NCI-H2196 (cell line): ENCODE results near the gene MAPK4.
"Not testable (repeated sequence)": the region's sequence is repeated elsewhere in the genome, so short reads cannot be mapped to it uniquely, and the experiment has no call there.

Source experiments
- DNase-seq: peaks from one replicate; lab custom pipeline; 2025; ENCODE audit not compliant: unreplicated experiment; lab: John Stamatoyannopoulos, UW

MAPK4 gene

GRCh38 chr18:50573679-50574078 lies 13.8 kb downstream of the MAPK4 start:
- DNase-seq: no peak

- DNase-seq: no peak
Observed at GRCh38 chr18:50578030-50578429, 18.1 kb downstream of the MAPK4 start.

- no peak for DNase-seq
Observed at GRCh38 chr18:50578651-50579050, 18.8 kb downstream of the MAPK4 start.

- no peak for DNase-seq
Observed at GRCh38 chr18:50579061-50579774, 19.3 kb downstream of the MAPK4 start.

- DNase-seq: no peak
Observed at GRCh38 chr18:50581517-50581916, 21.6 kb downstream of the MAPK4 start.

GRCh38 chr18:50582500-50582899 lies 22.6 kb downstream of the MAPK4 start:
- no peak for DNase-seq

- DNase-seq: no peak
Observed at GRCh38 chr18:50586710-50587109, 26.8 kb downstream of the MAPK4 start.

- DNase-seq: no peak
Observed at GRCh38 chr18:50590593-50590992, 30.7 kb downstream of the MAPK4 start.

- DNase-seq: no peak
Observed at GRCh38 chr18:50594012-50594411, 34.1 kb downstream of the MAPK4 start.

GRCh38 chr18:50594942-50595341 lies 35.1 kb downstream of the MAPK4 start:
- DNase-seq: no peak

- no peak for DNase-seq
Observed at GRCh38 chr18:50602466-50602865, 42.6 kb downstream of the MAPK4 start.

- DNase-seq: no peak
Observed at GRCh38 chr18:50606609-50607008, 46.7 kb downstream of the MAPK4 start.

- no peak for DNase-seq
Observed at GRCh38 chr18:50607378-50607926, 47.6 kb downstream of the MAPK4 start.

GRCh38 chr18:50609171-50609570 lies 49.3 kb downstream of the MAPK4 start:
- not testable (repeated sequence) for DNase-seq

GRCh38 chr18:50610349-50610748 lies 50.5 kb downstream of the MAPK4 start:
- DNase-seq: no peak

- DNase-seq: no peak
Observed at GRCh38 chr18:50611529-50611941, 51.6 kb downstream of the MAPK4 start.

GRCh38 chr18:50614838-50615237 lies 55.0 kb downstream of the MAPK4 start:
- no peak for DNase-seq

- no peak for DNase-seq
Observed at GRCh38 chr18:50616484-50617048, 56.7 kb downstream of the MAPK4 start.

- no peak for DNase-seq
Observed at GRCh38 chr18:50619861-50620275, 60.0 kb downstream of the MAPK4 start.

GRCh38 chr18:50620319-50620718 lies 60.4 kb downstream of the MAPK4 start:
- DNase-seq: no peak

GRCh38 chr18:50621366-50621765 lies 61.5 kb downstream of the MAPK4 start:
- DNase-seq: no peak

- DNase-seq: no peak
Observed at GRCh38 chr18:50622320-50622719, 62.4 kb downstream of the MAPK4 start.
